RWPE2 (cell line): ENCODE data around the gene CHAC1.
"Not testable (repeated sequence)": the region's sequence is repeated elsewhere in the genome, so short reads cannot be mapped to it uniquely, and the experiment has no call there.

Experiments used
- ATAC-seq: fragments of 200-7000 bp; cut with Tn5 transposase; 3 replicates; pipeline ENCODE4 v1.9.1; 2021; ENCODE audit warnings: low read depth
- DNase-seq: peaks from one replicate; pipeline ENCODE4 v3.0.0-alpha.2; 2020; ENCODE audit warnings: low spot score
- H3K27ac ChIP-seq: fragments of 450-650 bp; 2 replicates; pipeline ENCODE4 v1.5.1; 2017; ENCODE audit warnings: mild to moderate bottlenecking; ENCODE audit not compliant: poor library complexity, severe bottlenecking
- H3K27me3 ChIP-seq: fragments of 250-450 bp; sonication (Bioruptor Pico); 2 replicates; pipeline ENCODE4 v1.5.1; 2021; ENCODE audit warnings: mild to moderate bottlenecking, moderate library complexity; ENCODE audit not compliant: insufficient read depth, poor library complexity, severe bottlenecking
- H3K36me3 ChIP-seq: fragments of 250-450 bp; sonication (Bioruptor Pico); 2 replicates; pipeline ENCODE4 v1.5.1; 2020; ENCODE audit warnings: low read depth, mild to moderate bottlenecking, moderate library complexity
- H3K4me1 ChIP-seq: fragments of 250-450 bp; sonication (Bioruptor Pico); 2 replicates; pipeline ENCODE4 v1.5.1; 2021; ENCODE audit warnings: mild to moderate bottlenecking, moderate library complexity; ENCODE audit not compliant: insufficient read depth, poor library complexity, severe bottlenecking
- H3K4me3 ChIP-seq: fragments of 250-450 bp; sonication (Bioruptor Pico); 2 replicates; pipeline ENCODE4 v1.5.1; 2021; ENCODE audit warnings: mild to moderate bottlenecking, moderate library complexity; ENCODE audit not compliant: severe bottlenecking
- H3K9me3 ChIP-seq: fragments of 250-450 bp; sonication (Bioruptor Pico); 2 replicates; pipeline ENCODE4 v1.5.1; 2021; ENCODE audit warnings: mild to moderate bottlenecking, moderate library complexity; ENCODE audit not compliant: severe bottlenecking
- TF ChIP-seq, protein P1 (sequence below): fragments of 450-650 bp; IDR thresholded peaks from one replicate; pipeline ENCODE4 v1.5.1; 2017; ENCODE audit warnings: mild to moderate bottlenecking, moderate library complexity; ENCODE audit not compliant: poor library complexity, severe bottlenecking

Gene CHAC1

GRCh38 chr15:40952301-40952900 lies 870 bp upstream of the CHAC1 start:
- DNase-seq = no peak
- peaks cover 33% of the 10 kb centered on the region for H3K36me3 ChIP-seq
- no peak for ATAC-seq
- H3K27ac ChIP-seq = peak overlapping the region; percentile 28
- peak overlapping the region; percentile 75 for H3K4me3 ChIP-seq
- H3K4me1 ChIP-seq = peaks cover 7% of the 10 kb centered on the region
- TF ChIP-seq, protein P1, sequence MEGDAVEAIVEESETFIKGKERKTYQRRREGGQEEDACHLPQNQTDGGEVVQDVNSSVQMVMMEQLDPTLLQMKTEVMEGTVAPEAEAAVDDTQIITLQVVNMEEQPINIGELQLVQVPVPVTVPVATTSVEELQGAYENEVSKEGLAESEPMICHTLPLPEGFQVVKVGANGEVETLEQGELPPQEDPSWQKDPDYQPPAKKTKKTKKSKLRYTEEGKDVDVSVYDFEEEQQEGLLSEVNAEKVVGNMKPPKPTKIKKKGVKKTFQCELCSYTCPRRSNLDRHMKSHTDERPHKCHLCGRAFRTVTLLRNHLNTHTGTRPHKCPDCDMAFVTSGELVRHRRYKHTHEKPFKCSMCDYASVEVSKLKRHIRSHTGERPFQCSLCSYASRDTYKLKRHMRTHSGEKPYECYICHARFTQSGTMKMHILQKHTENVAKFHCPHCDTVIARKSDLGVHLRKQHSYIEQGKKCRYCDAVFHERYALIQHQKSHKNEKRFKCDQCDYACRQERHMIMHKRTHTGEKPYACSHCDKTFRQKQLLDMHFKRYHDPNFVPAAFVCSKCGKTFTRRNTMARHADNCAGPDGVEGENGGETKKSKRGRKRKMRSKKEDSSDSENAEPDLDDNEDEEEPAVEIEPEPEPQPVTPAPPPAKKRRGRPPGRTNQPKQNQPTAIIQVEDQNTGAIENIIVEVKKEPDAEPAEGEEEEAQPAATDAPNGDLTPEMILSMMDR = no peak
- H3K9me3 ChIP-seq = no peaks in the 10 kb centered on the region
- no peaks in the 10 kb centered on the region for H3K27me3 ChIP-seq

GRCh38 chr15:40953713-40954074 lies 423 bp downstream of the CHAC1 start:
- TF ChIP-seq, protein P1 = no peak
- no peaks in the 10 kb centered on the region for H3K9me3 ChIP-seq
- H3K36me3 ChIP-seq = peaks cover 33% of the 10 kb centered on the region
- peaks cover 10% of the 10 kb centered on the region for H3K4me1 ChIP-seq
- no peaks in the 10 kb centered on the region for H3K27me3 ChIP-seq
- ATAC-seq (peak; percentile 0; the same call in 1 of the 3 replicates), DNase-seq (no peak)
- peak overlapping the region; percentile 75 for H3K4me3 ChIP-seq
- H3K27ac ChIP-seq = no peak overlapping the region

- not testable (repeated sequence) for DNase-seq, H3K27me3 ChIP-seq, H3K9me3 ChIP-seq, H3K4me1 ChIP-seq, H3K27ac ChIP-seq, ATAC-seq
- H3K36me3 ChIP-seq = peaks cover 33% of the 10 kb centered on the region
- H3K4me3 ChIP-seq = peak overlapping the region; percentile 75
Observed at GRCh38 chr15:40954158-40954848, 1.0 kb downstream of the CHAC1 start.

DNA sequence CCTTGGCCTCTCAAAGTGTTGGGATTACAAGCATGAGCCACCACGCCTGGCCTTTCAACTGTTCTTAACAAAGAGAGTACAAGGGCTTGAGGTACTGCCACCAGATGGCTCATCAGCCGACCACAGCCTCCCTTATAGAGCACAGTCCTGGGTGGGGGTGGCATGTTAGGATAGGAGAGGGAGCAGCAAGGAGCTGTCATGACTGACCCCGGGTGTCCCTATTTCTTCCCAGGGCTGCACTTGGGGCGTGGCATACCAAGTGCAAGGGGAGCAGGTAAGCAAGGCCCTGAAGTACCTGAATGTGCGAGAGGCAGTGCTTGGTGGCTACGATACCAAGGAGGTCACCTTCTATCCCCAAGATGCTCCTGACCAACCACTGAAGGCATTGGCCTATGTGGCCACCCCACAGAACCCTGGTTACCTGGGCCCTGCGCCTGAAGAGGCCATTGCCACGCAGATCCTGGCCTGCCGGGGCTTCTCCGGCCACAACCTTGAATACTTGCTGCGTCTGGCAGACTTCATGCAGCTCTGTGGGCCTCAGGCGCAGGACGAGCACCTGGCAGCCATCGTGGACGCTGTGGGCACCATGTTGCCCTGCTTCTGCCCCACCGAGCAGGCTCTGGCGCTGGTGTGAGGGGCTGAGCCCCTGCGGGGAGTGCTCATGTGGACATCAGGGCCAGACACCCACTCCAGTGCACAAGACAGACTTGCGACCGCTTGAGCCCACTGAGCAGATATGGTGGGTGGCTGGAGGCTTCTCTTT lies 2.1 kb downstream of the CHAC1 start:
- TF ChIP-seq, protein P1 = no peak
- no peaks in the 10 kb centered on the region for H3K9me3 ChIP-seq
- H3K4me1 ChIP-seq = peaks cover 10% of the 10 kb centered on the region
- H3K27me3 ChIP-seq = no peaks in the 10 kb centered on the region
- DNase-seq = no peak
- peaks cover 33% of the 10 kb centered on the region for H3K36me3 ChIP-seq
- H3K27ac ChIP-seq = no peak overlapping the region
- no peak overlapping the region for H3K4me3 ChIP-seq
- ATAC-seq = no peak

DNA sequence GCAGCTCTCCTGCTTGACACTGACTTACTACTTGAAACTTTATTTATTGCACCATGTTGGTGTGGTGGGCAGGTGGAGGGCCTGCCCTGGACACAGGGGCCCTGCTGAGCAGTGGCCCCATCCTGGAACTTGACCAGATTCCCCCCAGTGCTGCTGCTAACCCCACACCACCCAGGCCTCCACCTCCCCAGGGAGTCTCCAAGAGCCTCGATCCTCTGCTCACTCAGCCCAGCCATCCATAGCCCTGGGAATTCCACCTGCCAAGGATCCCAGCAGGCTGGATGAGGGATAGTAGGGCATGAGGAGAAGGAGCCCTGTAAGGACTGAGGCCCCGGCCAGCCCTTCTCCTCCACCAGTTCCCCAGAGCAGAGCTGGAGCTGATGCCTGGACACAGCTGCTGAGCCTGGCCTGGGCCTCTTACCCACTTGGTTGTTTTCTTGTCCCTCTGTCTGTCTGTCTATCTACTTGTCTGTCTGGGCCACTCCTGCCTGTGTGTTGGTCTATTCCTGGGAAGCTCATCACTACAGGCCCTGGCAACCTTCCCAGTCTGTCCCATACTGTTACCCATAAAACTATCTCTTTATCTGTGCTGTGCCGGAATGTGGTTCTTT lies 2.8 kb downstream of the CHAC1 start:
- H3K4me1 ChIP-seq = peaks cover 14% of the 10 kb centered on the region
- H3K36me3 ChIP-seq = peaks cover 33% of the 10 kb centered on the region
- TF ChIP-seq, protein P1 = no peak
- DNase-seq (no peak), ATAC-seq (no peak)
- H3K4me3 ChIP-seq = no peak overlapping the region
- no peaks in the 10 kb centered on the region for H3K27me3 ChIP-seq
- H3K9me3 ChIP-seq = no peaks in the 10 kb centered on the region
- no peak overlapping the region for H3K27ac ChIP-seq
